GM18507 (cell line): Measurements from ENCODE around the gene PLPP2.
"Not testable (repeated sequence)": the region's sequence is repeated elsewhere in the genome, so short reads cannot be mapped to it uniquely, and the experiment has no call there.

Source experiments
- DNase-seq: peaks from one replicate; pipeline ENCODE4 v3.0.0; 2011; ENCODE audit warnings: low read depth; ENCODE audit not compliant: insufficient read length; ENCODE audit errors: extremely low spot score
- FAIRE-seq: peaks from 2 replicates; lab custom pipeline; 2011; peaks lifted over from hg19 to GRCh38; lab: Jason Lieb, UNC

Gene PLPP2

DNA sequence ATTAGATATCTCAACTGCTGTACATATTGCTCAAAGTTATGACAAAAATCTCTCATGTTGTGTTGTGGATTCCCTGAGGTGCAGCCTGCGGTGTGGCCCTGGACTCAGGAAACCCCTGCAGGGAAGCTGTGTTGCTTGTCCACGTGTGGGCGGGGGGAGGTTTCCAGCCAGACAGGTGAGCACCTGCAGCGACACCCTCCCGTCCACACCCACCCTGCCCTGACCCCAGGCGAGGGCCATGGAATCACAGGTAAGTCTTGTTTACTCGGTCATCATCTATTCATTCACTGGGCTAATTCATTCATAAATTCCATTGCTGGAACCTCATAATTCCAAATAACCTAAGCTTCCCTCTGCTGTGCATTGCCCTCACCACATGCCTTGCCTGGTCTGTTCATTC is 14.1 kb downstream of the PLPP2 start:
- DNase-seq (no peak), FAIRE-seq (no peak)

DNA sequence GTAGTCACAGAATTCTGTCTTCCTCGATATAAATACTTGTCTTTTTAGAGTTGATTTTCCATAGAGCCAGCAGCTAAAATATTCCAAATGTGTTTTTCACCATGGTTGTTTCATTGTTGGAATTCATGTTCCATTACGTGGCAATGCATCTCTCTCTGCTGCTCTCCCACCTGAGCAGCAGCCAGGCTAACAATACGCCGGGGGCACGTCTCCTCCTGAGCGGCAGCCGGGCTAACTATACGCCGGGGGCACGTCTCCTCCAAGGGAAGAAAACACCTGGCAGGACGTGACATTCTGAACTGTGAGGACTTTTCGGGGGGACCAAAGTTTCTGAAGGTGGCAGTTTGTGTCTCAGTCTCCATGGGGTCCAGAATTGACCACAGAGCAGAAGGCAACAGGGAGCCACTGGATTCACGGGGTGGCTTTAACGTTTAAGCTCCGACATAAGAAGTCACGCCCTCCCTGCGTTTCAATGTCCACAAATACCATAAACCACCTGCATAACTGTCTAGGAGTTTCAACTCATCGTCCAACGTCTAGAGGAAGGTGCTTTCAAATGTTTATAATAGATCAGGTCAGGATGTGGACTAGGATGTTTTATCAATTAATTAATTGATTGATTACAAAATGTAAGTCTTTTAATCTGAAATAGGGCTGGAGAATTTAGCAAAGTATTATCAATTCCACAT is 15.1 kb downstream of the PLPP2 start:
- FAIRE-seq (no peak), DNase-seq (no peak)

DNA sequence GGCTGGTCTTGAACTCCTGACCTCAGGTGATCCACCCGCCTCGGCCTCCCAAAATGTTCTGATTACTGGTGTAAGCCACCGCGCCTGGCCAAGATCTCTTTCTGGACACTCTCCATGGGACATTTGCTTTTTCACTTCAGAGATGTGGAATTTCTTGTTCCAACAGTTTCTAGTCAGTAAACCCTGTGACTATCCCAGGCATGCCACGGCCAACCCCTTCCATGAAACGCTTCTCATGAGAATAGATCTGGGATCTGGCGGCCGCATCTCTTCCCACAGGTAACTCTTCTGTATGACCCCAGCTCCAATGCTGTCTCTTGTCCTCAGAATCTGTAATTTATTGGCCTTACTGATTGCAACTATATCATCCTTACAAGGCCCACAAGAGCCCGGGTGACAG is 16.2 kb downstream of the PLPP2 start:
- no peak for FAIRE-seq
- DNase-seq, result no peak

DNA sequence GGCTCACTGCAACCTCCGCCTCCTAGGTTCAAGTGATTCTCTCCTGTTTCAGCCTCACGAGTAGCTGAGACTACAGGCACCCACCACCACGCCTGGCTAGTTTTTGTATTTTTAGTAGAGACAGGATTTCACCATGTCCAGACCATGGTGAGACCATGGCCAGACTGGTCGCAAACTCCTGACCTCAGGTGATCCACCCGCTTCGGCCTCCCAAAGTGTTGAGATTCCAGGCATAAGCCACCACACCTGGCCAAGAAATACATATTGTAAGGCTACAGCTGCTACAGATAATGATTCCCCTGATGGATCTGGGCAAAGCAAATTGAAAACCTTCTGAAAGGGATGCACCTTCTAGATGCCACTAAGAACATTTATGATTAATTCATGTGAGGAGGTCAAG is 17.8 kb downstream of the PLPP2 start:
- no peak for DNase-seq
- no peak for FAIRE-seq

DNA sequence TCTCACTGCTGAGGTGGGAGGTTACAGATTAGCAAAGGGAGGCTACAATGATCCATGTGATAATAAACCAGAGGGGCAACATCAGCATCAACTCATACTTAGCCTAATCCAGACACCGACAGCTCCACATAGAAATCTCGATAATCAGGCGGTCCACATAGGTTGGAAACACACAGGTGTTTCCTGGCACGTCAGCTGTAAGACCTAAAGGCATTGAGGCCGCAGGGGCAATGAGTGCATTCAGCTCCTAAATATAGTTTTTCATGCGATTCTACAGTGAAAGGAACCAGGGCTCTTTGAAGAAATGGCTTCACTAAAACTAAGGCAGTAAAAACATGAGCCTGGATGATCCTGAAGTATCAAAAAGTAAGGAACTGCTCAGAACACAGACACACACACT is 19.3 kb downstream of the PLPP2 start:
- FAIRE-seq (no peak), DNase-seq (no peak)

DNA sequence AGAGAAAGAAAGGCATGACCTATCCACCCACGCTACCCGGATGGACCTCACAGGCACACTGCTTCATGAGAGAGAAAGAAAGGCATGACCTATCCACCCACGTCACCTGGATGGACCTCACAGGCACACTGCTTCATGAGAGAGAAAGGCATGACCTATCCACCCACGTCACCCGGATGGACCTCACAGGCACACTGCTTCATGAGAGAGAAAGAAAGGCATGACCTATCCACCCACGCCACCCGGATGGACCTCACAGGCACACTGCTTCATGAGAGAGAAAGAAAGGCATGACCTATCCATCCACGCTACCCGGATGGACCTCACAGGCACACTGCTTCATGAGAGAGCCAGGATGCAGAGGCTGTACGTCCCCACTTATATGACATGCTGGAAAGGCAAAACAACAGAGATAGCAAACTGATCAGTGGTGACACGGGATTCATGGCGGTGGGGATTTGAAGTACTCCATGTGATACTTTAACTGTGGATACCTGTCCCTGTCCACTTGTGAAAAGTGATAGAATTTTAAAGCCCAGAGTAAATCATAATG is 20.4 kb downstream of the PLPP2 start:
- not testable (repeated sequence) for DNase-seq, FAIRE-seq

DNA sequence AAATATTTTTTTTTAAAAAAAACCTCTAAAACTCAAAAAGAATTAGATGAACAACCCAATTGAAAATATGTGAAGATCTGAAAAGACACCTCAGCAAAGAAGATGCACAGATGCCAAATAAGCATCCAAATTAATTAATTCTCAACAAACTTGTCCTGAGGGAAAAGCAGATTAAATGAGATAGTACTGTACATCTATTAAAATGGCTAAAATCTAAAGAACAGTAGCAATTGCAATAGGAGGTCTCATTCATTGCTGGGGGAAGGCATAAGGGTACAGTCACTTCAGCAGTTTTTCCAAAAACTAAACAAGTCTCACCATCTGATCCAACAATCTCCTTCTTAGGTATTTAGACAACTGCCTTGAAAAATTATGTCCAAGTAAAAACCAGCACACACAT is 22.0 kb downstream of the PLPP2 start:
- DNase-seq (no peak), FAIRE-seq (no peak)

DNA sequence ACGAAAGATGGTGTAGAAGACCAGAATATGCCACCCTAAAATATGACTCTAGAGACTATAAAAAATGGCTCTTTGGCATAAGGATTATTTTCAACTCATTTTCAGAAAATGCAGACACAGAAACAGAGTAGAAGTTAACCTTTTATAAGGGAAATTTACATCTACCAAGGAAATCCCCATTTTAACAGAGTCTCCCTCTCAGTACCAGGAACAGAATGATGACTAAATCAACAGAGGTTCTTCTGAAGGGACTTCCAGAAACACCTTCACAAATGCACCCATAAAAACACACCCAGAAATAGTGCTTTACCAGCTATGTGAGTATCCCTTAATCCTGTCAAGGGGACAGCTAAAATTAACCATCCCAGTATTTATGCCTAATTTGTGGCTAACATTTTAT is 29.1 kb downstream of the PLPP2 start:
- DNase-seq (no peak), FAIRE-seq (no peak)

DNA sequence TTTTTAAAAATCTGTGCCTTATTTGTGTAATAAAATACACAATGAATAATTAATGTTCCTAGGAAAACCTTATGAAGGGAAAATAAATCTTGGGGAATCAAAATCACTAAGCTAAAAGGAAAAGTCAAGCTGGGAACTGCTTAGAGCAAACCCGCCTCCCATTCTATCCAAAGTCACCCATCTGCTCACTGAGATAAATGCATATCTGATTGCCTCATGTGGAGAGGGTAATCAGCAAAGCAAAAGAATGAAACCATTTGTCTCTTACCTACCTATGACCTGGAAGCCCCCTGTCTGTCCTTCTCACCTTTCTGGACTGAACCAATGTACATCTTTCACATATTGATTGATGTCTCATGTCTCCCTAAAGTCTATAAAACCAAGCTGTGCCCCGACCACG is 34.4 kb downstream of the PLPP2 start:
- not testable (repeated sequence) for FAIRE-seq

DNA sequence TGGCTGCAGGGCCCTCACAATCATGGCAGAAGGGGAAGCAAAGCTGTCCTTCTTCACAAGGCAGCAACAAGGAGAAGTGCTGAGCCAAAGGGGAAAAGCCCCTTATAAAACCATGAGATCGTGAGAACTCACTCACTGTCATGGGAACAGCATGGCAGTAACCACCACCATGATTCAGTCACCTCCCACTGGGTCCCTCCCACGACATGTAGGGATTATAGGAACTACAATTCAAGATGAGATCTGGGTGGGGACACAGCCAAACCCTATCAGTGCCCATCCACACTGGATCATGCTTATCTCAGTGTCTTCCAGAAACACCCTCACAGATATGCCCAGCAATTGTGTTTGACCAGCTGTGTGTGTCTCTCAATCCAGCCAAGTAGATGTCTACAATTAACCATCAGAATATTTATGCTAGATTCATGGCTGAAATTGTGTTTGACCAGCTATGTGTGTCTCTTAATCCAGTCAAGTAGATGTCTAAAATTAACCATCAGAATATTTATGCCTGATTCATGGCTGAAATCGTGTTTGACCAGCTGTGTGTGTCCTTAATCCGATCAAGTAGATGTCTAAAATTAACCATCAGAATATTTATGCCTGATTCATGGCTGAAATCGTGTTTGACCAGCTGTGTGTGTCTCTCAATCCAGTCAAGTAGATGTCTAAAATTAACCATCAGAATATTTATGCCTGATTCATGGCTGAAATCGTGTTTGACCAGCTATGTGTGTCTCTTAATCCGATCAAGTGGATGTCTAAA is 38.6 kb downstream of the PLPP2 start:
- FAIRE-seq, DNase-seq: not testable (repeated sequence)

More for the DNA sequence above, 34.4 kb downstream of the PLPP2 start:
- DNase-seq, result not testable (repeated sequence)

DNA sequence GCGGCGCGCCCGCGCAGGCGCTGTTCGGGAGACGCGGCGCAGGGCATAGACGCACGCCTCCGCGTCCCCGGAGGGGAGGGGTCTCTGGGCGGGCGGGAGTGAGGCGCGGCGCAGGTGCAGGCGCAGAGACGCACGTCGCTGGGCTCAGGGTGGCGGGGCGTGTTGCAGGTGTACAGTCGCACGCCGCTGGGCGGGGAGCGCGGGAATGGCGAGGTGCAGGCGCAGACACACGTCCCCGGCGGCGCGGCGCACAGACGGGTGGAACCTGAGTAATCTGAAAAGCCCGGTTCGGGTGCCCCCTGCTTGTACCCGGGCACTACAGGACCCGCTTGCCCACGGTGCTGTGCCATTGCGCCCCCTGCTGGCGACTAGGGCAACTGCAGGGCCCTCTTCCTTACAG is 44.7 kb downstream of the PLPP2 start:
- no peak for FAIRE-seq

DNA sequence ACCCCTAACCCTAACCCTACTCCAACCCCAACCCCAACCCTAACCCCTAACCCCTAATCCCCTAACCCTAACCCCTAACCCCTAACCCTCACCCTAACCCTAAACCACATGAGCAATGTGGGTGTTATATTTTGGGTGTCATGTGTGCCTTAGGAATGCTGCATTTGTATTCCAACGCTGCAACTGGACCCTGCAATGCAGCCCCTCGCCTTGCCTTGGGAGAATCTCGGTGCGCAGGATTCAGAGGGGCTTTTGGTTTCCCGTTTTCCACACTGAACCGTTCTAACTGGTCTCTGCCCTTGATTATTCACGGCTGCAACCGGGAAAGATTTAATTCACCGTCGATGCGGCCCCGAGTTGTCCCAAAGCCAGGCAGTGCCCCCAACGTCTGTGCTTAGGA is 45.3 kb downstream of the PLPP2 start:
- DNase-seq, FAIRE-seq: not testable (repeated sequence)

More for the DNA sequence above, 44.7 kb downstream of the PLPP2 start:
- DNase-seq, result no peak

DNA sequence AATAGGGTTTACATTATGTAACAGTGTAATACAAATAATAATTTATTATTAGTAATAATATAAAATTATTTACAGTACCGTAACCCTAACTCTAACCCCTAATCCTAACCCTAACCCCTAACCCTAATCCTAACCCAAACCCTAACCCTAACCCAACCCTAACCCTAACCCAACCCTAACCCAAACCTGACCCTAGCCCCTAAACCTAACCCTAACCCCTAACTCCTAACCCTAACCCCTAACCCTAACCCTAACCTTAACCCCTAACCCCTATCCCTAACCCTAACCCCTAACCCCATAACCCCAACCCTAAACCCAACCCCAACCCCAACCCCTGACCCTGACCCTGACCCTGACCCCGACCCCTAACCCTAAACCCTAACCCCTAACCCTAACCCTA is 45.7 kb downstream of the PLPP2 start:
- FAIRE-seq, result no peak
- DNase-seq, result no peak
